Body of pancreas (tissue), 4 donors: ENCODE data around the gene LSM14A. TPM values are rescaled to one million over a fixed set of nuclear protein-coding genes. Genes with fewer than 3 reads are reported as not detected.

Source experiments
- ATAC-seq: fragments of 150-250 bp; one replicate; pipeline ENCODE4 v1.9.1; 2016
- DNase-seq, 4 donors: peaks; one replicate each; pipeline ENCODE4 v3.0.0-alpha.2; 2019
- H3K27ac ChIP-seq, 4 donors: fragments of 200-600 bp; sonication (generic); 1 replicate in 3 of 4; 2 replicates in 1 of 4; pipeline versions ENCODE4 v1.5.1 to v1.6.1; 2016 to 2019; ENCODE audit warnings: mild to moderate bottlenecking in 1 of 4, mixed read lengths in 1 of 4, moderate library complexity in 1 of 4
- H3K27me3 ChIP-seq, 2 donors: fragments of 200-600 bp; sonication (generic); one replicate each; pipeline ENCODE4 v1.6.0; 2016; ENCODE audit warnings: mild to moderate bottlenecking in 1 of 2
- H3K36me3 ChIP-seq, 2 donors: fragments of 200-600 bp; sonication (generic); replicated peaks in 1 of 2; 2 replicates each; pipeline ENCODE4 v1.5.1; 2016; ENCODE audit warnings: low read depth in 2 of 2; ENCODE audit not compliant: insufficient read depth in 1 of 2
- H3K4me1 ChIP-seq: fragments of 200-600 bp; sonication (generic); one replicate; pipeline ENCODE4 v1.6.0; 2016
- H3K4me3 ChIP-seq, 2 donors: fragments of 200-600 bp; sonication (generic); 1 replicate in 1 of 2; 2 replicates in 1 of 2; pipeline ENCODE4 v1.5.1; 2016 to 2019
- H3K9me3 ChIP-seq, 3 donors: fragments of 200-600 bp; sonication (generic); 1 replicate in 2 of 3; 2 replicates in 1 of 3; pipeline ENCODE4 v1.5.1; 2016
- POLR2A ChIP-seq, 3 donors: fragments of 450-650 bp; IDR thresholded peaks; one replicate each; pipeline ENCODE4 v1.6.1; 2016; ENCODE audit warnings: antibody characterized with exemption in 3 of 3, mild to moderate bottlenecking in 2 of 3
- WGBS, 2 donors: methylation state at CpG; one replicate each; pipeline ENCODE4 v1.1.5; 2017; 5-methylcytosine and 5-hydroxymethylcytosine counted together
- intact Hi-C: fragments of 100-400 bp; cut with DNase I; formaldehyde crosslinking; loops from one replicate; pipeline ENCODE4 v1.15.1; 2023
- total RNA-seq, 2 donors: library from RNA; depleted of rRNA; stranded (reverse); fragments of >200 nt; gene quantifications; one replicate each; pipeline ENCODE4 v1.1.0, GENCODE V29; 2016
- TF ChIP-seq, protein P1 (sequence below), 7 experiments: fragments of 450-650 bp in 4 of 7; fragments of 200-600 bp in 3 of 7; sonication (generic) in 3 of 7; IDR thresholded peaks; one replicate each; pipeline ENCODE4 v1.5.1; 2016 to 2019; ENCODE audit warnings: antibody characterized with exemption in 7 of 7

The LSM14A gene
- total RNA-seq, 2 donors from 2014 or later, result 63.6 to 95.9 TPM

DNA sequence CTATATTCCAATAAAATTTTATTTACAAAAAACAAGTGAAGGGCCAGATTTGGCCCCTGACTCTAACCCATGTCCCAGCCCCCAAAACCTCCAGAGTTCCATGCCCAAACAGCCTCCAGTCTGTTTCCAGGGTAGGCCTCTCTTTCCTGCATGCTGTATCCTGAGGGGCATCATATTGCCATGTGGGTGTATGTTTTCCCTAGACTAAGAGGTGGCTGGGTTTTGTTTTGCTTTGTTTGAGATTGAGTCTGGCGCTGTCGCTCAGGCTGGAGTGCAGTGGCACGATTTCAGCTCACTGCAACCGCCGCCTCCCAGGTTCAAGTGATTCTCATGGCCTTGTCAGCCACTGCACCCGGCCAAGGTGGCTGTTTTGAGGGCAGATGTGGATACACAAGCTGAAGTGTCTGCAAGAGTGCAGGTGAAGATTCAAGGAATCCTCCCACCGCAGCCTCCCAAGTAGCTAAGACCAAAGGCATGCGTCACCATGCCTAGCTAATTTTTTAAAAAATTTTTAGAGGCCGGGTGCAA is 23.6 kb upstream of the LSM14A start:
- Histone ChIP-seq H3K9me3 (no peaks in the 10 kb centered on the region), H3K27ac (no peak overlapping the region), H3K4me1 (no peaks in the 10 kb centered on the region), H3K36me3 (no peaks in the 10 kb centered on the region), H3K4me3 (no peak overlapping the region), H3K27me3 (no peaks in the 10 kb centered on the region)
- WGBS, 2 donors, result 78 to 82% methylated on average over 9 of the region's 9 CpGs
- DNase-seq (no peak), ATAC-seq (no peak)
- TF ChIP-seq, protein P1, sequence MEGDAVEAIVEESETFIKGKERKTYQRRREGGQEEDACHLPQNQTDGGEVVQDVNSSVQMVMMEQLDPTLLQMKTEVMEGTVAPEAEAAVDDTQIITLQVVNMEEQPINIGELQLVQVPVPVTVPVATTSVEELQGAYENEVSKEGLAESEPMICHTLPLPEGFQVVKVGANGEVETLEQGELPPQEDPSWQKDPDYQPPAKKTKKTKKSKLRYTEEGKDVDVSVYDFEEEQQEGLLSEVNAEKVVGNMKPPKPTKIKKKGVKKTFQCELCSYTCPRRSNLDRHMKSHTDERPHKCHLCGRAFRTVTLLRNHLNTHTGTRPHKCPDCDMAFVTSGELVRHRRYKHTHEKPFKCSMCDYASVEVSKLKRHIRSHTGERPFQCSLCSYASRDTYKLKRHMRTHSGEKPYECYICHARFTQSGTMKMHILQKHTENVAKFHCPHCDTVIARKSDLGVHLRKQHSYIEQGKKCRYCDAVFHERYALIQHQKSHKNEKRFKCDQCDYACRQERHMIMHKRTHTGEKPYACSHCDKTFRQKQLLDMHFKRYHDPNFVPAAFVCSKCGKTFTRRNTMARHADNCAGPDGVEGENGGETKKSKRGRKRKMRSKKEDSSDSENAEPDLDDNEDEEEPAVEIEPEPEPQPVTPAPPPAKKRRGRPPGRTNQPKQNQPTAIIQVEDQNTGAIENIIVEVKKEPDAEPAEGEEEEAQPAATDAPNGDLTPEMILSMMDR (IDR thresholded peaks at IDR 0.05), result no peak
- TF ChIP-seq POLR2A (IDR thresholded peaks at IDR 0.05), result no peak
- intact Hi-C loops, result no loop called here

DNA sequence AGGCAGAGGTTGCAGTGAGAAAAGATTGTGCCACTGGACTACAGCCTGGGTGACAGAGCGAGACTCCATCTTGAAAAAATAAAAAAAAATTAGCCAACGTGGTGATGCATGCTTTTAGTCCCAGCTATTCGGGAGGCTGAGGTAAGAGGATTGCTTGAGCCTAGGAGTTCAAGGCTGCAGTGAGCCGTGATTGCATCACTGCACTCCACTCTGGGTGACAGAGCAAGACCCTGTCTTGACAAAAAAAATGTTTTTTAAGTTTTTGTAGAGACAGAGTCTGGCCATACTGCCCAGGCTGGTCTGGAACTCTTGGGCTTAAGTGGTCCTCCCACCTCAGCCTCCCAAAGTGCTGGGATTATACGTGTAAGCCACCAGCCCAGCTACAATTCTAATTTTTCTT is 22.4 kb upstream of the LSM14A start:
- Histone ChIP-seq H3K27ac (no peak overlapping the region), H3K4me1 (no peaks in the 10 kb centered on the region), H3K36me3 (no peaks in the 10 kb centered on the region), H3K4me3 (no peak overlapping the region), H3K27me3 (no peaks in the 10 kb centered on the region), H3K9me3 (no peaks in the 10 kb centered on the region)
- intact Hi-C loops, result no loop called here
- DNase-seq (no peak), ATAC-seq (no peak)
- 63 to 81% methylated on average over 5 of the region's 5 CpGs for WGBS, 2 donors
- TF ChIP-seq POLR2A (IDR thresholded peaks at IDR 0.05), result no peak
- TF ChIP-seq, protein P1 (IDR thresholded peaks at IDR 0.05), result no peak

DNA sequence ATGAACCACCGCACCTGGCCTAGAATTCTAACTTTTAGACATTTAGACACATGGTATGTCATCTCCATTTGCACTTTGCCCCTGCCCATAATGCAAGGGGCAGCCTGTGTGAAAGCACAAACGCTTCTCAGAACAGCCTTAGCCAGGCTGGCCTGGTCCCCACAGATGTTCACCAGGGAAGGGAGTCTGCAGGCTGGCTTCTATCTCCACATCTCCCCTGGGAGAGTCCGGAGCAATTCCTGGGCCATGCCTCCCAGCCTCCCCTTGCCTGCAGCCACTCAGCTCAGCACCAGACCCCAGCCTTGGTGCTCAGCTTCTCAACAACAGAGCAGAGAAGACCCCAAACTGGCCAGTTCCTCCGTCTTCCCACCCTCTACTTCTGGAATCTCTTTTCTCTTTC is 21.7 kb upstream of the LSM14A start:
- intact Hi-C loops, result no loop called here
- TF ChIP-seq, protein P1 (IDR thresholded peaks at IDR 0.05), result no peak
- TF ChIP-seq POLR2A (IDR thresholded peaks at IDR 0.05), result no peak
- 67 to 73% methylated on average over 4 of the region's 4 CpGs for WGBS, 2 donors
- no peaks in the 10 kb centered on the region for H3K4me1 ChIP-seq
- H3K27me3 ChIP-seq, result no peaks in the 10 kb centered on the region
- H3K36me3 ChIP-seq, result no peaks in the 10 kb centered on the region
- no peak for ATAC-seq
- DNase-seq, result no peak
- no peak overlapping the region for H3K27ac ChIP-seq
- no peak overlapping the region for H3K4me3 ChIP-seq
- no peaks in the 10 kb centered on the region for H3K9me3 ChIP-seq

DNA sequence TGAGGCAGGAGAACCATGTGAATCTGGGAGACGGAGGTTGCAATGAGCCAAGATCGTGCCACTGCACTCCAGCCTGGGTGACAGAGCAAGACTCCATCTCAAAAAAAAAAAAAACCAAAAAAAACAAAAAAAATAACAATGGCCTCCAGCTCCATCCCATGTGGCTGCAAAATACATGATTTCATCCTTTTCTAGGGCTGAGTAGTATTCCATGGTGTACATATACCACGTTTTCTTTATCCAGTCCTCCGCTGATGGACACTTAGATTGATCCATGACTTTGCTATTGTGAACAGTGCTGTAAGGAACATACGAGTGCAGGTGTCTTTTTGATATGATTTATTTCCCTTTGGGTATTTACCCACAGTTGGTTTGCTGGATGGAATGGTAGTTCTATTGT is 20.9 kb upstream of the LSM14A start:
- Histone ChIP-seq H3K4me3 (no peak overlapping the region), H3K9me3 (no peaks in the 10 kb centered on the region), H3K27me3 (no peaks in the 10 kb centered on the region), H3K4me1 (no peaks in the 10 kb centered on the region), H3K36me3 (no peaks in the 10 kb centered on the region), H3K27ac (no peak overlapping the region)
- 80 to 85% methylated on average over 5 of the region's 5 CpGs for WGBS, 2 donors
- no peak for DNase-seq
- ATAC-seq, result no peak
- TF ChIP-seq, protein P1 (IDR thresholded peaks at IDR 0.05), result no peak
- TF ChIP-seq POLR2A (IDR thresholded peaks at IDR 0.05), result no peak
- intact Hi-C loops, result no loop called here

DNA sequence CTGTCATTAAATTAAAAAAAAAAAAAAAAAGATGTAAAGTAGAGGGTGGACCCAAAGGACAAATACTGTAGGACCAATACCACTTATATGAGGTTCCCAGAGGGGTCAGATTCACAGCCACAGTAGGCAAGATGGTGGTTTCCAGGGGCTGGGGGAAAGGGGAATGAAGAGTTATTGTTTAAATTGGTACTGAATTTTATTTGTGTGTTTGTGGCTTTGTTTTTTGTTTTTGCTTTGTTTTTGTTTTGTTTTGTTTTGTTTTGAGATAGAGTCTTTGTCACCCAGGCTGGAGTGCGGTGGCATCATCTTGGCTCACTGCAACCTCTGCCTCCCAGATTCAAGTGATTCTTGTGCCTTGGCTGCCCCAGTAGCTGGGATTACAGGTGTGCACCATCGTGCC is 17.9 kb upstream of the LSM14A start:
- Histone ChIP-seq H3K27me3 (no peaks in the 10 kb centered on the region), H3K27ac (no peak overlapping the region), H3K4me3 (no peak overlapping the region), H3K4me1 (no peaks in the 10 kb centered on the region), H3K9me3 (no peaks in the 10 kb centered on the region), H3K36me3 (no peaks in the 10 kb centered on the region)
- TF ChIP-seq, protein P1 (IDR thresholded peaks at IDR 0.05), result no peak
- TF ChIP-seq POLR2A (IDR thresholded peaks at IDR 0.05), result no peak
- 70 to 78% methylated on average over 2 of the region's 2 CpGs for WGBS, 2 donors
- intact Hi-C loops, result no loop called here
- no peak for ATAC-seq
- no peak for DNase-seq
